ENCODE measurements around the gene VPS11.

VPS11 gene

DNA sequence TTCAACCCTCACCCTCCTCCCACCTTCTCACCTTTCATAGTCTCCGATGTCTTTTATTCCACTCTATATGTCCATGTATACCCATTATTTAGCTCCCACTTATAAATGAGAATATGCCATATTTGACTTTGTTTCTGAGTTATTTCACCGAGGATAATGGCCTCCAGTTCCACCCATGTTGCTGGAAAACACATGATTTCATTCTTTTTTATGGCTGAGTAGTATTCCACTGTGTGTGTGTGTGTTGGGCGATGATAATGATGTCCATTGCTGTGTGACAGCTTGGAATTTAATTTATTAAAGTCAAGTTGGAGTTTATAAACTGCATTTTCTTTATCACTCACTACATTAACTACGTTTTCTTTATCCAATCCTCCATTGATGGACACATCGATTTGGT is 50.6 kb downstream of the VPS11 start:
- Histone ChIP-seq H3K27me3 (ENCODE audit: low read depth, low read length) (no peaks in the 10 kb centered on the region), H4K20me1 (ENCODE audit: insufficient read depth, low read length) (peaks cover 7% of the 10 kb centered on the region; the same call in 1 of the 2 replicates), H3K4me2 (ENCODE audit: low read length) (no peak overlapping the region), H3K79me2 (ENCODE audit: low read length) (peaks cover 14% of the 10 kb centered on the region), H3K36me3 (replicated peaks; ENCODE audit: low read depth, low read length) (peaks cover 9% of the 10 kb centered on the region), H3K9ac (ENCODE audit: low read length) (no peak overlapping the region), H2AFZ (ENCODE audit: low read depth, low read length) (no peak overlapping the region), H3K9me3 (ENCODE audit: insufficient read depth, low read length) (no peaks in the 10 kb centered on the region), H3K4me1 (ENCODE audit: low read length) (peaks cover 15% of the 10 kb centered on the region), H3K27ac (ENCODE audit: low read length) (no peak overlapping the region), H3K4me3 (ENCODE audit: low read length) (no peak overlapping the region)
- no peak for TF ChIP-seq EZH2phosphoT487 (IDR thresholded peaks at IDR 0.05; ENCODE audit: low read depth)
- TF ChIP-seq, protein P1, sequence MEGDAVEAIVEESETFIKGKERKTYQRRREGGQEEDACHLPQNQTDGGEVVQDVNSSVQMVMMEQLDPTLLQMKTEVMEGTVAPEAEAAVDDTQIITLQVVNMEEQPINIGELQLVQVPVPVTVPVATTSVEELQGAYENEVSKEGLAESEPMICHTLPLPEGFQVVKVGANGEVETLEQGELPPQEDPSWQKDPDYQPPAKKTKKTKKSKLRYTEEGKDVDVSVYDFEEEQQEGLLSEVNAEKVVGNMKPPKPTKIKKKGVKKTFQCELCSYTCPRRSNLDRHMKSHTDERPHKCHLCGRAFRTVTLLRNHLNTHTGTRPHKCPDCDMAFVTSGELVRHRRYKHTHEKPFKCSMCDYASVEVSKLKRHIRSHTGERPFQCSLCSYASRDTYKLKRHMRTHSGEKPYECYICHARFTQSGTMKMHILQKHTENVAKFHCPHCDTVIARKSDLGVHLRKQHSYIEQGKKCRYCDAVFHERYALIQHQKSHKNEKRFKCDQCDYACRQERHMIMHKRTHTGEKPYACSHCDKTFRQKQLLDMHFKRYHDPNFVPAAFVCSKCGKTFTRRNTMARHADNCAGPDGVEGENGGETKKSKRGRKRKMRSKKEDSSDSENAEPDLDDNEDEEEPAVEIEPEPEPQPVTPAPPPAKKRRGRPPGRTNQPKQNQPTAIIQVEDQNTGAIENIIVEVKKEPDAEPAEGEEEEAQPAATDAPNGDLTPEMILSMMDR (IDR thresholded peaks at IDR 0.05; ENCODE audit: low read depth, low read length), result no peak

DNA sequence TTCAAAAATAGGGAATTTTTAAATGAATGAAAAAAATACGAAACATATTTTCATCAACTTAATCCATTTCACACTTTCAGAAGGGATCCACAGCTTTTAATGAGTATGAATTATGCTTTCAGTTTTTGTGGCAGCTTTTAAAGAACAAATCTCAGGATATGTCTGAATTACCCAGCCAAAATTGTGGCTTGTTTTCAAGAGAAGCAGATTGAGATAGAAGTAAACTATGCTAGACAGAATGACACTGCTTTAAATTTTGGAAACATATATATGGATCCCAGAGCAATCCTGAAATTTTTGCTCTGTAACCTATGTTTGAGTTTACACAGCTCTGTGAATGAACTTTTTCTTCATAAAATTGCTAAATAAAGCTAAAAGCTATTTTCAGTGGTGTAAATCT is 51.3 kb downstream of the VPS11 start:
- Histone ChIP-seq H2AFZ (ENCODE audit: low read depth, low read length) (no peak overlapping the region), H3K79me2 (ENCODE audit: low read length) (peaks cover 14% of the 10 kb centered on the region), H3K27me3 (ENCODE audit: low read depth, low read length) (no peaks in the 10 kb centered on the region), H3K27ac (ENCODE audit: low read length) (no peak overlapping the region), H3K4me1 (ENCODE audit: low read length) (peaks cover 15% of the 10 kb centered on the region), H4K20me1 (ENCODE audit: insufficient read depth, low read length) (peaks cover 7% of the 10 kb centered on the region; the same call in 1 of the 2 replicates), H3K4me3 (ENCODE audit: low read length) (no peak overlapping the region), H3K9ac (ENCODE audit: low read length) (no peak overlapping the region), H3K36me3 (replicated peaks; ENCODE audit: low read depth, low read length) (peaks cover 10% of the 10 kb centered on the region), H3K4me2 (ENCODE audit: low read length) (no peak overlapping the region), H3K9me3 (ENCODE audit: insufficient read depth, low read length) (no peaks in the 10 kb centered on the region)
- no peak for TF ChIP-seq EZH2phosphoT487 (IDR thresholded peaks at IDR 0.05; ENCODE audit: low read depth)
- TF ChIP-seq, protein P1 (IDR thresholded peaks at IDR 0.05; ENCODE audit: low read depth, low read length), result no peak

DNA sequence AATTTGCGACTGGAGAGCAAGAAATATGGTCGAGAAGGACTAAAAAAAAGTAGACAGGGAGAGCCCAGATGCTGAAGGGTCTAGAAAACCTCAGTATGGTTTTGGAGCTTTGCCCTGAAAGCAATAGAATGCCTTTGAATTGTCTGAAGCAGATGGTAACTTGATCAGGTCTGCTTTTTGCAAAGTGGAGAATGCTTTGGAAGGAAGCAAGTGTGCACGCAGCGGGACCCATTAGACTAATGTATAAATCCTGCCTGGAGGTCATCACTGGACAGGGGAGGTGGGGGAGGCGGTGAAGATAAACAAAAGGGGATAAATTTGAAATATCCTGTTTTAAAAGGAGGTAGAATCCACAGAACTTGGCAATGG is 53.0 kb downstream of the VPS11 start:
- H4K20me1 ChIP-seq (ENCODE audit: insufficient read depth, low read length), result peaks cover 7% of the 10 kb centered on the region; the same call in 1 of the 2 replicates
- H3K27me3 ChIP-seq (ENCODE audit: low read depth, low read length), result no peaks in the 10 kb centered on the region
- peaks cover 14% of the 10 kb centered on the region for H3K79me2 ChIP-seq (ENCODE audit: low read length)
- peaks cover 15% of the 10 kb centered on the region for H3K4me1 ChIP-seq (ENCODE audit: low read length)
- peak overlapping the region; percentile 70 for H2AFZ ChIP-seq (ENCODE audit: low read depth, low read length)
- H3K9me3 ChIP-seq (ENCODE audit: insufficient read depth, low read length), result no peaks in the 10 kb centered on the region
- H3K9ac ChIP-seq (ENCODE audit: low read length), result peak overlapping the region; percentile 66
- peak overlapping the region; percentile 6; the same call in 1 of the 2 replicates for H3K27ac ChIP-seq (ENCODE audit: low read length)
- TF ChIP-seq, protein P1 (IDR thresholded peaks at IDR 0.05; ENCODE audit: low read depth, low read length), result no peak
- TF ChIP-seq EZH2phosphoT487 (IDR thresholded peaks at IDR 0.05; ENCODE audit: low read depth), result no peak
- H3K36me3 ChIP-seq (replicated peaks; ENCODE audit: low read depth, low read length), result peaks cover 12% of the 10 kb centered on the region
- H3K4me3 ChIP-seq (ENCODE audit: low read length), result peak overlapping the region; percentile 75
- peak overlapping the region; percentile 76 for H3K4me2 ChIP-seq (ENCODE audit: low read length)

DNA sequence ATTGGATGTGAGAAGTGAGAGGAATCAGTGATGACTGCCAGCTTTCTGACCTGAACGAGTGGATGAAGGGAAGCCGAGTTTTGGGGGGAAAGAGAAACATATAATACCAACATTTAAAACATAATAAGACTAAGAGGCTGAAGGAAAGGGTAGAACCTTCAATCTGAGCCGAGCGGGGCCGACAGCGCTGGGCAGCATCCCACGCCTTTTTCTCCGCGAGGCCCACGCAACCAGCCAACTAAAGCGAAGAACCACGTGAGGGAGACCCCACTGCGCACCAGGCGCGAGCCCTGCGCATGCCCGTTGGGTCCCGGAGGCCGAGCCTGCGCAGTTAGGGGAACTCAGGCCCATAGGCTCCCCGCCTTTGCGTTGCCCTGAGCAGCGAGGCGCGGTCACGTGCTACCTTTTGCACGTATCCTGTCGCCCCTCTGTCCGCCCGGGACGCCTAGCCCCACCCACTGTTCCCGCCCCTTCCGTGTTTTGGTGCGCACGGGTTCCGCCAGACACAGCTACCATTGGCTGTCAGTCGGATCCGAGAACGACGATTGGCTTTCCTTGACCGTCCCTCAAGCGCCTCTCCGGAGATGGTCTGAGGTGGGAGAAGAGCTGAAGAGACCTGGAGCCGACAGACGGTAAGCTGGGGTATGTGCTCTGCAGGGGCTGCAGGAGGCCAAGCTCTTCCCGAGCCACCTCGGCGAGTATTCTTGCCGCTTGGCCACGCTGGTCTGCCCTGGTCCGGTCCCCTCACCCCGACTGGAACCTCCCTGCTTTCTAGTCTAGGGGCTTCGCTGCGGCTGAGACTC is 53.6 kb downstream of the VPS11 start, which contains the start of gene HINFP:
TSS of gene HINFP (plus strand) at position 573 of the 803 bp plus-strand sequence. CDS start 5,365 bp downstream, outside the sequence.
- Histone ChIP-seq H3K9me3 (ENCODE audit: insufficient read depth, low read length) (no peaks in the 10 kb centered on the region), H2AFZ (ENCODE audit: low read depth, low read length) (peak within 1 kb of the TSS; percentile 80), H3K36me3 (replicated peaks; ENCODE audit: low read depth, low read length) (peaks cover 12% of the 10 kb centered on the region), H4K20me1 (ENCODE audit: insufficient read depth, low read length) (peaks cover 7% of the 10 kb centered on the region; the same call in 1 of the 2 replicates), H3K27ac (ENCODE audit: low read length) (peak within 1 kb of the TSS; percentile 19), H3K9ac (ENCODE audit: low read length) (peak within 1 kb of the TSS; percentile 83), H3K4me2 (ENCODE audit: low read length) (peak within 1 kb of the TSS; percentile 99), H3K4me3 (ENCODE audit: low read length) (peak within 1 kb of the TSS; percentile 97), H3K79me2 (ENCODE audit: low read length) (peaks cover 14% of the 10 kb centered on the region), H3K27me3 (ENCODE audit: low read depth, low read length) (no peaks in the 10 kb centered on the region), H3K4me1 (ENCODE audit: low read length) (peaks cover 15% of the 10 kb centered on the region)
- TF ChIP-seq EZH2phosphoT487 (IDR thresholded peaks at IDR 0.05; ENCODE audit: low read depth), result no peak
- TF ChIP-seq, protein P1 (IDR thresholded peaks at IDR 0.05; ENCODE audit: low read depth, low read length), result no peak

All from OCI-LY3 (cell line).